HCT116 (cell line): ENCODE measurements around the gene FOXS1.

Source experiments
- POLR2A ChIP-seq: IDR thresholded peaks from 2 replicates; pipeline ENCODE4 v1.7.0; 2011; ENCODE audit warnings: borderline replicate concordance; ENCODE audit not compliant: insufficient read depth, insufficient read length; ENCODE audit errors: extremely low read depth
- YY1 ChIP-seq: IDR thresholded peaks from 2 replicates; pipeline ENCODE4 v1.6.1; 2011; ENCODE audit warnings: low read length, low read depth, moderate library complexity, mild to moderate bottlenecking; ENCODE audit not compliant: insufficient replicate concordance; ENCODE audit errors: extremely low read depth
- ZNF274 ChIP-seq: fragments of 200-500 bp; sonication (Bioruptor generic); IDR thresholded peaks from 2 replicates; pipeline ENCODE4 v1.6.1; 2014; ENCODE audit warnings: mild to moderate bottlenecking, low read depth, low read length, inconsistent platforms
- TF ChIP-seq, protein P1 (sequence below), 3 experiments: fragments of 200-600 bp in 1 of 3; sonication (generic) in 1 of 3; IDR thresholded peaks in 2 of 3; conservative IDR thresholded peaks in 1 of 3; 2 replicates each; pipeline ENCODE4 v1.5.1; 2012 to 2017; ENCODE audit warnings: low read depth in 2 of 3, low read length in 2 of 3, antibody characterized with exemption in 1 of 3, borderline replicate concordance in 1 of 3, control low read depth in 1 of 3, mild to moderate bottlenecking in 1 of 3, mixed read lengths in 1 of 3, mixed run types in 1 of 3, moderate library complexity in 1 of 3; ENCODE audit not compliant: insufficient read depth in 1 of 3
- TF ChIP-seq, protein P2 (sequence below): IDR thresholded peaks from 2 replicates; pipeline ENCODE4 v1.6.1; 2012; ENCODE audit warnings: low read depth

- TF ChIP-seq, protein P1, sequence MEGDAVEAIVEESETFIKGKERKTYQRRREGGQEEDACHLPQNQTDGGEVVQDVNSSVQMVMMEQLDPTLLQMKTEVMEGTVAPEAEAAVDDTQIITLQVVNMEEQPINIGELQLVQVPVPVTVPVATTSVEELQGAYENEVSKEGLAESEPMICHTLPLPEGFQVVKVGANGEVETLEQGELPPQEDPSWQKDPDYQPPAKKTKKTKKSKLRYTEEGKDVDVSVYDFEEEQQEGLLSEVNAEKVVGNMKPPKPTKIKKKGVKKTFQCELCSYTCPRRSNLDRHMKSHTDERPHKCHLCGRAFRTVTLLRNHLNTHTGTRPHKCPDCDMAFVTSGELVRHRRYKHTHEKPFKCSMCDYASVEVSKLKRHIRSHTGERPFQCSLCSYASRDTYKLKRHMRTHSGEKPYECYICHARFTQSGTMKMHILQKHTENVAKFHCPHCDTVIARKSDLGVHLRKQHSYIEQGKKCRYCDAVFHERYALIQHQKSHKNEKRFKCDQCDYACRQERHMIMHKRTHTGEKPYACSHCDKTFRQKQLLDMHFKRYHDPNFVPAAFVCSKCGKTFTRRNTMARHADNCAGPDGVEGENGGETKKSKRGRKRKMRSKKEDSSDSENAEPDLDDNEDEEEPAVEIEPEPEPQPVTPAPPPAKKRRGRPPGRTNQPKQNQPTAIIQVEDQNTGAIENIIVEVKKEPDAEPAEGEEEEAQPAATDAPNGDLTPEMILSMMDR (IDR thresholded peaks at IDR 0.05 in 2 of 3, conservative IDR thresholded peaks at IDR 0.05 in 1 of 3; ENCODE audit: borderline replicate concordance in 1 of 3, insufficient read depth in 1 of 3, low read depth in 2 of 3, low read length in 2 of 3) = no peak
- TF ChIP-seq, protein P2, sequence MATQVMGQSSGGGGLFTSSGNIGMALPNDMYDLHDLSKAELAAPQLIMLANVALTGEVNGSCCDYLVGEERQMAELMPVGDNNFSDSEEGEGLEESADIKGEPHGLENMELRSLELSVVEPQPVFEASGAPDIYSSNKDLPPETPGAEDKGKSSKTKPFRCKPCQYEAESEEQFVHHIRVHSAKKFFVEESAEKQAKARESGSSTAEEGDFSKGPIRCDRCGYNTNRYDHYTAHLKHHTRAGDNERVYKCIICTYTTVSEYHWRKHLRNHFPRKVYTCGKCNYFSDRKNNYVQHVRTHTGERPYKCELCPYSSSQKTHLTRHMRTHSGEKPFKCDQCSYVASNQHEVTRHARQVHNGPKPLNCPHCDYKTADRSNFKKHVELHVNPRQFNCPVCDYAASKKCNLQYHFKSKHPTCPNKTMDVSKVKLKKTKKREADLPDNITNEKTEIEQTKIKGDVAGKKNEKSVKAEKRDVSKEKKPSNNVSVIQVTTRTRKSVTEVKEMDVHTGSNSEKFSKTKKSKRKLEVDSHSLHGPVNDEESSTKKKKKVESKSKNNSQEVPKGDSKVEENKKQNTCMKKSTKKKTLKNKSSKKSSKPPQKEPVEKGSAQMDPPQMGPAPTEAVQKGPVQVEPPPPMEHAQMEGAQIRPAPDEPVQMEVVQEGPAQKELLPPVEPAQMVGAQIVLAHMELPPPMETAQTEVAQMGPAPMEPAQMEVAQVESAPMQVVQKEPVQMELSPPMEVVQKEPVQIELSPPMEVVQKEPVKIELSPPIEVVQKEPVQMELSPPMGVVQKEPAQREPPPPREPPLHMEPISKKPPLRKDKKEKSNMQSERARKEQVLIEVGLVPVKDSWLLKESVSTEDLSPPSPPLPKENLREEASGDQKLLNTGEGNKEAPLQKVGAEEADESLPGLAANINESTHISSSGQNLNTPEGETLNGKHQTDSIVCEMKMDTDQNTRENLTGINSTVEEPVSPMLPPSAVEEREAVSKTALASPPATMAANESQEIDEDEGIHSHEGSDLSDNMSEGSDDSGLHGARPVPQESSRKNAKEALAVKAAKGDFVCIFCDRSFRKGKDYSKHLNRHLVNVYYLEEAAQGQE = no peak
- TF ChIP-seq ZNF274 (no peak), POLR2A (no peak), YY1 (no peak)
These were observed 15.7 kb downstream of the FOXS1 start for GRCh38 chr20:31829731-31830130.
